ENCODE measurements around the gene H1-8. TPM values are rescaled to one million over a fixed set of nuclear protein-coding genes. Genes with fewer than 3 reads are reported as not detected.

Gene H1-8
- total RNA-seq, 1 donor from 2014 or later: not detected

DNA sequence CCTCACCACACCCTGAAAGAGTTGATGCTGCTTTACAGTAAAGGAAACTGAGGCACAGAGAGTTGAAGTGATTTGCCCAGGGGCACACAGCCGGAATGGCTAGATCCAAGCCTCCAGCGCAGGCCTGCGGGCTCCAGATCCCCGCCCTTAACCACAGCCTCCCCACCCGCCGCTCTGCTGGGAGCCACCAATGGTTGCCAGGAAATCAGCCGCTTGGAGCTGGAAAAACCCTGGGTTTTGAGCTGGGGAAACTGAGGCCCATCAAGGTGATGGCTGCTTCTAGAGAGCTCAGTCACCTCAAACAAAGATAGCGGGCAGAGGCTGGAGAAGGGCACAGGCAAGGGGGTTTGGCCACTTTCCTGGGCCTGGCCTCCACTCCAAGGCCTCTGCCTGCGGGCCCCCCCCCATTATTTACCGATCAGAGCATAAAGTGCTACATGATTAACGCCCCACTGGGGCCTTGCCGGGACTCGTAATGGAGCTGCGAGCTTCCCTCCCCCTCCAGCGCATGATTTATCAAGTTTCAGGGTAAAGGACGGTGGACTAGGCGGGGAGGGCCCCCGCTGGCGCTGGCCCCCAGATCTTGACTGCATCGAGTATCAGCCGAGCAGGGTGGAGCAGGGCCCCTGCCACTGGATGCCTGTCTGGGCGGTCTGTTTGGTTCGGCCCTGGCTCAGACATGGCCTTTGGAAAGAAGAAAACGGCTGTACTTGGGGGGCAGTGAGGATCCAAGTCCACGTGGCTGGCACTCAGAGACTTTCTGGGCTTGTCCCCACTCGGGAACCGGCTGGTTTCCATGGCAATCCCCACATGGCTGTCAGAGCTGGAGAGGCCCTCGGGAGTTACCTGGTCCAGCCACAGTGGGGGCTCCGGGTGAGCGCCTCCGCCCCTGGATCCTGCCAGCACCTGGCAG is 54.4 kb downstream of the H1-8 start:
- intact Hi-C loops (cut with DNase I): no loop called here
- no peak for DNase-seq (ENCODE audit: low spot score)
- ATAC-seq: peak; percentile 51

- intact Hi-C loops (cut with DNase I): no loop called here
- DNase-seq (ENCODE audit: low spot score): no peak
- no peak for ATAC-seq
Observed at GRCh38 chr3:129598000-129598381, 55.0 kb downstream of the H1-8 start.

DNA sequence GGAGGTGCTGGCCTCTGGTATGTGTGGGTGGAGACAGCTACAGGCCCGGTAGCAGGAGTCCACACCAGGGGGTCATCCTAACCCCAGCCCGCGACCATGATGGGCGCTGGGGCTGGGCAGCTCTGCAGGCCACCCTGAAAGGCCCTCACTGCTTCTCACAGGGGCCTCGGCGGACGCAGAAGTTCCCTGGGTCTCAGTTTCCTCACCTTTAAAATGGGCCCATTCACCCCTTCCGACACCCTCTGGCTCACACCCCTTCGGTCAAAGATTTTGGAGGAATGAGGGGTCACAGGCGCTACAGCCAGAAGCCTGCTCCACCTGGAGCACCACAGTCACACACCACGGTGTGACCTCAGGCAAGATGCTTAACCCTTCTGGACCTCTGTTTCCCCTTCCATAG is 55.5 kb downstream of the H1-8 start:
- DNase-seq (ENCODE audit: low spot score) (no peak), ATAC-seq (no peak)
- intact Hi-C loops (cut with DNase I): no loop called here

DNA sequence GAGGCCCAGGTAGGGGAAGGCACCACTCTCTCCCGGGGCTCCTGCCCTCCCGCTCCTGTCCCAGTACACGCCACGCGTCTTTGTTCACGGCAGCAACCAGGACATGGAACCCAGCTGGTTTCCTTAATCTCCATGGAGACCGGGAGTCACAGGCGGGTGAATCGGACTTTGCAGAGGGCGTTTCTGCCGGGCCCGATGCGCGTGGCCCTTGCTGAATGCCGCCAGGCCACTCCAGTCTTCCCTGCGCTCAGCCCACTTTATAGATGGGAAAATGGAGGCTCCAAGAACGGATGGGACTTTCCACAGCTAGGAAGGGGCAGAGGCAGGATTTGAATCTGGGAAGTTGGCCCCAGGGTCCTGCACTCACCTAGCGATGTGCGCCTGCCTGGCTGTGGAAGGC is 56.1 kb downstream of the H1-8 start:
- DNase-seq (ENCODE audit: low spot score) (no peak), ATAC-seq (no peak)
- intact Hi-C loops (cut with DNase I): no loop called here

- ATAC-seq: no peak
- DNase-seq (ENCODE audit: low spot score): no peak
- intact Hi-C loops (cut with DNase I): loop anchor here (5.0 kb wide), 1 partner anchor 107 kb away; no protein-coding TSS in a partner anchor
Observed at GRCh38 chr3:129599607-129600006, 56.6 kb downstream of the H1-8 start.

- intact Hi-C loops (cut with DNase I): loop anchor here (5.0 kb wide), 1 partner anchor 108 kb away; no protein-coding TSS in a partner anchor
Observed at GRCh38 chr3:129600348-129600747, 57.4 kb downstream of the H1-8 start.

More at GRCh38 chr3:129600348-129600747, 57.4 kb downstream of the H1-8 start:
- DNase-seq (ENCODE audit: low spot score): no peak
- ATAC-seq: no peak

Other genes with a start within 250 kb of the H1-8 start
- 0.40 TPM for gene EFCAB12, start 114.5 kb upstream of the H1-8 start, total RNA-seq
- gene MBD4, start 103.2 kb upstream of the H1-8 start, total RNA-seq: 30.6 TPM
- gene IFT122, start 103.0 kb upstream of the H1-8 start, total RNA-seq: 49.7 TPM
- gene RHO, start 14.5 kb upstream of the H1-8 start, total RNA-seq: not detected
- 319 TPM for gene PLXND1, start 63.5 kb downstream of the H1-8 start, total RNA-seq